Measurements from ENCODE around the gene HSPE1.
"Not testable (repeated sequence)": the region's sequence is repeated elsewhere in the genome, so short reads cannot be mapped to it uniquely, and the experiment has no call there.

Gene HSPE1
- total RNA-seq = 3.3 to 20.8 (median 10.4) reads per million in 18 experiments

DNA sequence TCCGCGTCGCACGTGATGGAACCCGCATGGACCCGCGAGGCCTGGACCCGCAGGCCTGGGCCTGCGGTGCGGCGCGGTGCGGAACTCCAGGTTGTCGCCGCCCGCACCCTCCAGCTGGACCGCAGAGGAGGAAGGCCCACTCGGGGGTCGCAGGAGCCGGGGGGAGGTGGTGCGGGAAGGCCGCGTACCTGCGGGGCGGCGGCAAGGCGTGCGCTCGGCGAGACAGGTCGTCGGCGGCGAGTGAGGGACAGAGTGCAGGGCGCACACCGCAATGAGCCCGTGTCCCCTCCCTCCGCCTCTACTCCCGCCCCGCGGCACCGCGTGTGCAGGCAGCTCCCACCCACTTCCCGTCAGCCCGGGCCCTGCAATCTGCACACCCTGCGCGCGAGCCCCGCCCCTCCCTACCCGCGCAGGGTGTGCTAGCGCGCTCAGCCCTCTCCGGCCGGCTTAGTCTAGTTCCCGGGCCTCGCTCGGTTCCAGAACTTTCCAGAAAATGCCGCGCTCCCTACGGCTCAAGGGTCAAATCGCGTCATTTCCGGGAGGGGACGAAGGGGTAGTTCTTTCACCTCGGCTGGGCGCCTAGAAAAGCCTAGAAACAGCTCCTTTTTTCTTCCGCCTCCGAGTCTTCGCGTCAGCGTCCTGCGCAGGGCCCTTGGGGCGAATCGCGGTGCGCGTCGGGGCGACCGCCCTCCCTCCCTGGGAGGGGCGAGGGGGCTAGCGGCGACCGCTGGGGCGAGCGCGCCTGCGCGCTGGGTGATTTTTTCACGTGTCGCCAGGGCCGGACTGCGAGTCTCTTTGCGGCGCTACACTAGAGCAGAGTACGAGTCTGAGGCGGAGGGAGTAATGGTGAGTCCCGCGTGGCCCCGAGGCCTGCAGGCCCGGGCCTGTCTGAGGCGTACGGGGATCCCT lies at the start of gene HSPE1, which contains the start of gene HSPD1:
HSPE1 (plus strand) TSS at position 786 of the 909 bp plus-strand sequence; CDS start at position 844, 58 bp downstream.
HSPD1 (minus strand) TSS at position 247 of the 909 bp plus-strand sequence. CDS start 992 bp downstream, outside the sequence.
- DNase-seq = peak; percentile 100

DNA sequence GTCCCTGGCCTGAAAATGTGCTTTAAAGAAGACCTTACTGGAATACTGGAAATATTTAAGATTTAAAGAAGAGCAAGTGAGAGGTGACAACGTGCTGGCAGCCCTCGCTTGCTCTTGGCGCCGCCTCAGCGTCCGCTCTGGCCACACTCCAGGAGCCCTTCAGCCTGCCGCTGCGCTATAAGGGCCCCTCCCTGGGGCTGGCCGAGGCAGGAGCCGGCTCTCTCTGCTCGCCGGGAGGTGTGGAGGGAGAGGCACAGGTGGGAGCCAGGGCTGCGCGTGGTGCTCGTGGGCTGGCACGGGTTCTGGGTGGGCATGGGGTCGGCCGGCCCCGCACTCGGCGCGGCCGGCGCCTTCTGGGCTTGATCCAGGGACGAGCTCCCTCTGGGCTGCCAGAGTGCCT lies 49.7 kb upstream of the HSPE1 start:
- DNase-seq = no peak

- DNase-seq = not testable (repeated sequence)
These were observed 49.2 kb upstream of the HSPE1 start for GRCh38 chr2:197450935-197451358.

- DNase-seq = no peak
These were observed 47.4 kb upstream of the HSPE1 start for GRCh38 chr2:197452754-197453122.

- DNase-seq = peak; percentile 100
These were observed 46.9 kb upstream of the HSPE1 start, which contains the start of gene COQ10B for GRCh38 chr2:197453123-197453913. COQ10B (plus strand) TSS chr2:197453552; CDS start chr2:197453561, 9 bp downstream.

GRCh38 chr2:197453914-197454398 lies 46.2 kb upstream of the HSPE1 start:
- no peak for DNase-seq

- no peak for DNase-seq
These were observed 45.3 kb upstream of the HSPE1 start for GRCh38 chr2:197454923-197455322.

DNA sequence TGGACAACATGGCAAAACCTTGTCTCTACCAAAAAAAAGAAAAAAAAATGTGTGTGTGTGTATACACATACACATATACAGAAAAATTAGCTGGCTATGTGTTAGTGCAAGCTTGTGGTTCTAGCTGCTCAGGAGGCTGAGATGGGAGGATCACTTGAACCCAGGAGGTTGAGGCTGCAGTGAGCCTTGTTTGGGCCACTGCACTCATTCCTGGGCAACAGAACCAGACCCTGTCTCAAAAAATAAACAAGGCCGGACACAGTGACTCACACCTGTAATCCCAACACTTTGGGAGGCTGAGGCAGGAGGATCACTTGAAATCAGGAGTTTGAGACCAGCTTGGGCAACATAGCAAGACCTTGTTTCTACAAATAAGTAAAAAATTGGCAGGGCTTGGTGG lies 44.8 kb upstream of the HSPE1 start:
- DNase-seq = no peak

GRCh38 chr2:197460649-197461048 lies 39.5 kb upstream of the HSPE1 start:
- DNase-seq = no peak

DNA sequence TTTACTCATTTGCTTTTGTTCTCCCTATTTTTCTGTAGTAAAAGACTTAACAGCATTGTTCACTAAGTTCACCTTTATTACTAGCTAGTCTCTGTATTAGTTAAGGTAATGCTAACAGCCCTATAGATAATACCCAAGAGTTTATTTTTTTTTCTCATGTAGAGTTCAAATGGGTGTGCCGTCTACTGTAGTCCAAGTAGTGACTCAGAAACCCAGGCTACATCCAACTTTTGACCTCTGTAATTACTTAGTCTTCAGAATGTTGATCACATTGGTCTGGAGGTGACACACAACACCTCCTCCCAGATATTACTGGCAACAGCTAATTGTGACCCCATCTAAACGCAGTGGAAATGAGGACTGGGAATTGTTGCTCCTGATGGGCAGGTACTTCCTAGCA lies 39.1 kb upstream of the HSPE1 start:
- no peak for DNase-seq

- DNase-seq = no peak
These were observed 36.0 kb upstream of the HSPE1 start for GRCh38 chr2:197464175-197464574.

DNA sequence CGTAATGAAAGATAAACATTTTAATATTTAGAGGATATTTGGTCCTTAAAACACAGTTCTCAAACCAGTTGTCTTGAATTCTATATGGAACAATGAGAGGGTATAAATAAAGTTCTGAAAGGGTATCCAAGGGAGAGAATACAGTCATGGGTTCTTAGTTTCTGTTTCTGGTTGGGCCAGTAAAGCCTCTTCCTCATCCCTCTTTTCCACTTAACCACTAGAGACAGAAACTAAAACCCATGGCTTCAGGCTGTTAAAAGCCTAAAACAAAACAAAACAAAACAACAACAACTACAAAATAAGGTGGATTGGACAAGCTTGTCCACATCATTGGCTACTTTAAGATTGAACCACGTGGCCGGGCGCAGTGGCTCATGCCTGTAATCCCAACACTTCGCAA lies 28.0 kb upstream of the HSPE1 start:
- DNase-seq = no peak

DNA sequence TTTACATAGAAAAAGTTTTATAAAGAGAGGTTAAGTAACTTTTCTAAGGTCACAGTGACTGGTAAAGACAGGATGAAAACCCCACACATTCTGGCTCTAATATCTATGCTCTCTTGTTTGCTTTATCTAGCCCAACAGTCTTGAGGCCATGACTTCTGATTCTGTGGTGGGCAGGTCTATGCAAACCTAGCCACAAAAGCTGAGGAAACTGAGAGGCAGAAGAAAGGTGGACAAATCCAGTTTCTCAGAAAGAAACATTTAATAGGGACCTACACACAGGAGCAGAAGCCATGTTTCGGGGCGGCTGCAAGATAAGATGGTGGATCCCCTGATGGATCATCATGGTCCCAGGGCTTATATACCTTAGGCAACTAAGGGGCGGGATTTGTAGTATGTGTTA lies 22.4 kb upstream of the HSPE1 start:
- DNase-seq = no peak

DNA sequence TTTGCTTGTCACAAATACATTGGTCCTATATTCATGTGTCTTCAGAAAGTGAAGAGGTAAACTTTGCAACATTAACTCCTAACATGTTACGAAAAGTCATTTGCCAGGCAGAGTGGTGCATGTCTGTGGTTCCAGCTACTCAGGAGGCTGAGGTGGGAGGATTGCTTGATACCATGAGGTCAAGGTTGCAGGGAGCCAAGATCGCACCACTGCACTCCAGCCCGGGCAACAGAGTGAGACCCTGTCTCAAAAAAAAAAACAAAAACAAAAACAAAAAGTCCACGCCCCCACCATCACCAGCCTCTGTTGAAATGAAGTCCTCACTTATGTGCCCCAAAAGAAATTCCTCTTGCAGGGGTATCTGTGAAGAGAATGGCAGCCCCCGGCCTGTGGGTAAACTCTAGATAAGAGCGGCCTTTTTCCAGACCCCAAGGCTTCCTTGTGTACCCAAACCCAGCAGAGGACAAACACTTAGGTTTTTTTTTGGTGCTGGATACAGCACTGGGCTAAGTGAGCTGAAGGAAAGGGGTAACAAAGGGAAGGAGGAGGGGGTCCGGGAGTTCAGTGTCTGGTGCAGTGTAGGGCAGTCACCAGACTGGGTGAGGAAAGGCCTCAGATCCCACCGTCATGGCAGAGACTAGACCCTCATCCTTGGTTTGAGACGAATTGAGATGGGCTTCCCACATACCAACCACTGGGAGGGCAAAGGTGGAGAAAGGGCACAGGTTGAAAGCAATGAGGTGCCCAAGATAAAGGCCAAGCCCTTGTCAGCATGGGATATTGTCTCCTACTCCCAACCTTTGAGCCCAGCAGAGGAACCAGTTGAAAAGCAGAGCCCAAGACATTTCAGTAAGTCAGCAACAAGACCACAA lies 19.8 kb upstream of the HSPE1 start:
- DNase-seq = no peak

GRCh38 chr2:197484248-197484647 lies 15.9 kb upstream of the HSPE1 start:
- not testable (repeated sequence) for DNase-seq

DNA sequence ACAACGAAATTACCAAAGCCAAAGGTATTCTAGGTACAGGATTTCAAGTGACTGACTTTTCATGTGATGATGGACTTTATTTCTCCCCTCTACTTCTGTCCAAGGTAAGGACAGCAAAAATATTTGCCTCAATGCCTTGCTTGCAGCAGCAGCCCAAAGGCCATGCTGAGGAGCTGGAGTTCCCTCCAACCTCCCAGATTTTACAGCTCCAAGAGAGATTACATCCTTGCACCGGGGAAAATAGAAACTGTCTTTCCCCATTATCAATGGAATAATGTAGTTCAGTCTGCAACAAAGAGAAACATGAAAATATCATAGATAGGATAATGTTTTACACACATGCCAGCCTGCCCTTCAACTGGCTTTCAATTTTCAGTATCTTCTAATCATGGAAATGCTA lies 14.0 kb upstream of the HSPE1 start:
- no peak for DNase-seq

- no peak for DNase-seq
These were observed 12.8 kb upstream of the HSPE1 start for GRCh38 chr2:197487385-197487784.

GRCh38 chr2:197495433-197496134 lies 4.6 kb upstream of the HSPE1 start:
- DNase-seq = no peak

DNA sequence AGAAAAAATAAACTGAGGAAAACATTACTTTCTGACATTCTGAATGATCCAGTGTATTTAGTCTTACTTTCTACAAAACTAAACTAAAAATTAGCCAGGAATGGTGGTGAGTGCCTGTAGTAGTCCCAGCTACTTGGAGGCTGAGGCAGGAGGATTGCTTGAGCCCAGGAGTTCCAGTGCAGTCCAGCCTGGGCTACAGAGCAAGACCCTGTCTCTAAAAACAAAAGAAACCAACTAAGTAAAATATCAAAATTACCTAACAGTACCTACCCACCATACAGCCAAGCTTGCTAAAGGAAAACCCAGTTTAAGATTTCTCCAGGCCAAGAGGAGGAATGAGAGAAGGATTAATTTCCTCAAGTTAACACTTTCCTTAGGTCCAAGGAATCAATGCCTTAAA lies 3.5 kb upstream of the HSPE1 start:
- no peak for DNase-seq

DNA sequence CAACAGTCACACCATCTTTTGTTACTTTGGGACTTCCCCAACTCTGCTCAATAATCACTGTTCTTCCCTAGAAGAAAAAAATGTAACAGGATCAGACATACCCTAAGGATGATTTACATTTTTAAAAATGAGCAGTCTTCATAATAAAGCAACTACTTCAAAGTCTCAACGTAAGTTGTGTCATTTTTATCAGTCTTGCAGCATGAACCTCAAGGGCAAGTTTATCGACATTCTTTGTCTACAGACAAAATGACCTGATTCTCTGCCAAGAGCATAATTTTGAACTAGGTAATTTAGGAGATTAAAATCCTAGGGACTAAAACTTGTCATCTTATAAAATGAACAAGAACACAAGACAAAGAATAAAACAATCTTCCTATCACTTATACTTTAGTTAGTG lies 2.9 kb upstream of the HSPE1 start:
- no peak for DNase-seq

GRCh38 chr2:197498235-197498936 lies 1.8 kb upstream of the HSPE1 start:
- no peak for DNase-seq
